Retinal pigment epithelial cell (primary cell): ENCODE measurements around the gene MSS51.
"Not testable (repeated sequence)": the region's sequence is repeated elsewhere in the genome, so short reads cannot be mapped to it uniquely, and the experiment has no call there.

Experiments used
- DNase-seq: peaks from one replicate; pipeline ENCODE4 v3.0.0-alpha.2; 2010; ENCODE audit warnings: low read depth
- H3K4me3 ChIP-seq: 2 replicates; pipeline ENCODE4 v1.5.1; 2011; ENCODE audit warnings: mild to moderate bottlenecking, low read length, control low read depth, moderate library complexity
- TF ChIP-seq, protein P1 (sequence below): conservative IDR thresholded peaks from 2 replicates; pipeline ENCODE4 v1.5.1; 2011; ENCODE audit warnings: low read depth, low read length, control low read depth, inconsistent platforms

MSS51 gene

DNA sequence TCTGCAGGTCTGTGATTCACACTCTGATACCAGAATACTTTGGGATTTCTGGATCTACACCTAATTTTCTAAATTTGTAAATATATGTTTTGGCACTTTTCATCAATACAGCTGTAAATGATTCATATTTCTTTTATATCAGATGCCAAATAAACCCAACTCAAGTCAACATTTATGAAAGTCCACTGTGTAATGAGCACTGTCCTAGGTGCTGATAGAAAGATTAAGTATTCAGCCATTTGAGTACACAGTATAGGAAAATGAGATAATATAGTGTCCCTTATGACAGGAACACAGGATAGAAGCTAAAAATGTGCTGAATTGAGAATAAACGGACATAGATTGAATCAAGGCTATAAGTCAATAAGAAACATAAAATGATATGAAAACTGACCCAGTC is 25.9 kb downstream of the MSS51 start:
- TF ChIP-seq, protein P1, sequence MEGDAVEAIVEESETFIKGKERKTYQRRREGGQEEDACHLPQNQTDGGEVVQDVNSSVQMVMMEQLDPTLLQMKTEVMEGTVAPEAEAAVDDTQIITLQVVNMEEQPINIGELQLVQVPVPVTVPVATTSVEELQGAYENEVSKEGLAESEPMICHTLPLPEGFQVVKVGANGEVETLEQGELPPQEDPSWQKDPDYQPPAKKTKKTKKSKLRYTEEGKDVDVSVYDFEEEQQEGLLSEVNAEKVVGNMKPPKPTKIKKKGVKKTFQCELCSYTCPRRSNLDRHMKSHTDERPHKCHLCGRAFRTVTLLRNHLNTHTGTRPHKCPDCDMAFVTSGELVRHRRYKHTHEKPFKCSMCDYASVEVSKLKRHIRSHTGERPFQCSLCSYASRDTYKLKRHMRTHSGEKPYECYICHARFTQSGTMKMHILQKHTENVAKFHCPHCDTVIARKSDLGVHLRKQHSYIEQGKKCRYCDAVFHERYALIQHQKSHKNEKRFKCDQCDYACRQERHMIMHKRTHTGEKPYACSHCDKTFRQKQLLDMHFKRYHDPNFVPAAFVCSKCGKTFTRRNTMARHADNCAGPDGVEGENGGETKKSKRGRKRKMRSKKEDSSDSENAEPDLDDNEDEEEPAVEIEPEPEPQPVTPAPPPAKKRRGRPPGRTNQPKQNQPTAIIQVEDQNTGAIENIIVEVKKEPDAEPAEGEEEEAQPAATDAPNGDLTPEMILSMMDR, result no peak
- DNase-seq, result no peak
- H3K4me3 ChIP-seq, result no peak overlapping the region

DNA sequence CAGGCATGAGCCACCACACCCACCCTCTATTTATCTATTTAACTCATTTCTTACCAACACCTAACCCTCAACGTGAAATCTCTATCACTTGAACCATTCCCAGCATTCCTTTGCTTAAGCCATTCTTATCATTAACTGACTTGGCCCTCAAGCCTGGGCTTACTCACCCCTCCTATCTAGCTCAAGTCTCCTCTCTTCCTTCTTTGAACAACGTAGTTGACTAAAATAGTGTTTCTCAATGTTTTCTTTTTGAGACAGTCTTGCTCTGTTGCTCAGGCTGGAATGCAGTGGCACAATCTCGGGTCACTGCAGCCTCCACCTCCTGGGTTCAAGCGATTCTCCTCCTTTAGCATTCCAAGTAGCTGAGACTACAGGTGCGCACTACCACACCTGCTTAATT is 26.5 kb downstream of the MSS51 start:
- H3K4me3 ChIP-seq, result no peak overlapping the region
- TF ChIP-seq, protein P1, result no peak
- DNase-seq, result no peak

DNA sequence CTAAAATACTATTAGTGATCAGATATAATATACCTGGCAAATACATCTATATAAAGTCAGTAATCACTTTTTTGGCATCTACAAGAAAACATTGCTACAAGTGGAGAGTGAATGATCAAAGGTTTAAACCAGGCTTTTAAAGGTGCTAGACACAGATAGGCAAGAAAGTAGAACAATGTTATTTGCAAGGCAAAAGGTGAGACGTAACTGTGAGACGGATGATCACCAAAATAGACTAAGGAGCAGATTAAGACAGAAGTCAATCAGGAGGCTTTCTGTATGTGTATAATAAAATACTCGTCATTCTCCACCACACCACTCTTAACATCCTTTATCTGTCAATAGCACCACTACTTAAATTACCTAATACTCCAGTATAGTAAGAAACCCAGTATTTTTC is 27.8 kb downstream of the MSS51 start:
- TF ChIP-seq, protein P1, result no peak
- no peak for DNase-seq
- H3K4me3 ChIP-seq, result no peak overlapping the region

DNA sequence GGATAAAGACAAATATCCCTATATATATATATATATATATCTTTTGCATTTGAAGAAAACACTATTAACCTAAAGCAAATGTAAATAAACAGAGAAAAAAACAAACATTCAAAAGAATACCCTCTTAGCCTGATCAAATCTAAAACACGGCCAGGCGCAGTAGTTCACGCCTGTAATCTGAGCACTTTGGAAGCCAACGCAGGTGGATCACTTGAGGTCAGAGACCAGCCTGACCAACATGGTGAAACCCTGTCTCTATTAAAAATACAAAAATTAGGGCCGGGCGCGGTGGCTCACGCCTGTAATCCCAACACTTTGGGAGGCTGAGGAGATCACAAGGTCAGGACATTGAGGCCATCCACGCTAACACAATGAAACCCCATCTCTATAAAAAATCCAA is 28.7 kb downstream of the MSS51 start:
- H3K4me3 ChIP-seq, result no peak overlapping the region
- DNase-seq, result no peak
- TF ChIP-seq, protein P1, result no peak

DNA sequence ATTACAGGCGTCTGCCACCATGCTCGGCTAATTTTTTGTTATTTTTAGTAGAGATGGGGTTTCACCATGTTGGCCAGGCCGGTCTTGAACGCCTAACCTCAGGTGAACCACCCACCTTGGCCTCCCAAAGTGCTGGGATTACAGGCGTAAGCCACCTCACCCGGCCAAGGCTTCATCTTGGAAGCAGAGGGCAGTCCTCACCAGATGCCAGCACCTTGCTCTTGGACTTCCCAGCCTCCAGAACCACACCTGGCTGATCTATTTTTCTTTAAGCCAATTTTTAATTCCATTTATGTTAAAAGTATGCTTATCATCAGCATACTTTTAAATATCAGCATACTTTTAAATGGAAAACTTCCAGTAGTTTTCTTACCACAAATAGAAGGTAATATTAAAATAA is 31.7 kb downstream of the MSS51 start:
- TF ChIP-seq, protein P1, result no peak
- H3K4me3 ChIP-seq, result no peak overlapping the region
- DNase-seq, result no peak

DNA sequence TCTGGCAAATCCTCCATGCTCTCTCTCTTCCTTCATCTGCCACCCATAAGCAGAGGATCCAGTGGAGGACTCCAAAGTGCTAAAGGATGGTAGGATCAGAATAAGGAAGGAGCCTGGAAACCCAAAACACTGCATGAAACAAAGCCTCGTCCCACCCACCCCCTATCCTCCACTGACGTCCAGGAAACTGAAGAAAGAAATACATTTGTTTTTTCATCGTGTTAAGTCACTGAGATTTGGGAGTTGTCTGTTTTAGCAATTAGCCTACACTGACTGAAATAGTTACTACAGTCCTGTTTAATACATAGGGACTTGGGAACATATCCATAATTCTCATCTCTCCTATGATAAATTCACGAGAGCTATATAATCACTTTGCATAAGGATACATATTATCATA is 34.3 kb downstream of the MSS51 start:
- no peak for DNase-seq
- TF ChIP-seq, protein P1, result no peak
- H3K4me3 ChIP-seq, result no peak overlapping the region

DNA sequence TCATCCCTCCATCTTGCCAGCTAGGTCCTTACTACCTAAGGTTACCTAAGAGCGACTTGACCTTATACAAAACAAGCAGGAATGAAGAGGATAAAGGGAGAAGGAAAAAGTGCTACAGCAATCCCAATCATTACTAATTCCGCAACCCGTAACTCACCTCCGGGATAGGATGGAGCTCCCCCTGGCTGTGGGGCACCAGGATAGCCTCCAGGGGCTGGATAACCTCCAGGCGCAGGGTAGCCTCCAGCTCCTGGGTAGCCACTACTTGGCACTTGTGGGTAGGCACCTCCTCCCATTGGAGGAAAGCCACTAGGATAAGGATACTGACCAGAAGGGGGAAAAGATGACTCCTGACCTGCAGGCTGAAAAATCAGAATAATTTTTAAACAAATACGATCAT is 35.3 kb downstream of the MSS51 start:
- TF ChIP-seq, protein P1, result peak; percentile 31
- no peak for DNase-seq
- no peak overlapping the region for H3K4me3 ChIP-seq

DNA sequence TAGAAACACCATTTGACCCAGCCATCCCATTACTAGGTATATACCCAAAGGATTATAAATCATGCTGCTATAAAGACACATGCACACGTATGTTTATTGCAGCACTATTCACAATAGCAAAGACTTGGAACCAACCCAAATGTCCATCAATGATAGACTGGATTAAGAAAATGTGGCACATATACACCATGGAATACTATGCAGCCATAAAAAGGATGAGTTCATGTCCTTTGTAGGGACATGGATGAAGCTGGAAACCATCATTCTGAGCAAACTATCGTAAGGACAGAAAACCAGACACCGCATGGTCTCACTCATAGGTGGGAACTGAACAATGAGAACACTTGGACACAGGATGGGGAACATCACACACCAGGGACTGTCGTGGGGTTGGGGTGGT is 39.0 kb downstream of the MSS51 start:
- H3K4me3 ChIP-seq, DNase-seq: not testable (repeated sequence)
